ENCODE data around the gene SAMHD1. TPM values are rescaled to one million over a fixed set of nuclear protein-coding genes. Genes with fewer than 3 reads are reported as not detected.

SAMHD1 gene
- total and polyA plus RNA-seq, 2 of the 8 experiments (the other 6 are each of a cell fraction or from before 2014, with no cell fraction given) = 22.0 to 37.1 TPM

- CTCF ChIA-PET (ENCODE audit: partially characterized antibody) = interaction anchor here (0.6 to 2.8 kb wide), 4 partner anchors 9 to 97 kb away, joined by 3 to 15 read pairs (median 3); no protein-coding TSS in a partner anchor
- Histone ChIP-seq H3K9me3 (ENCODE audit: insufficient read depth in 2 of 2, low read depth in 1 of 2, low read length in 1 of 2) (no peaks in the 10 kb centered on the region), H2BK5ac (ENCODE audit: low read depth, low read length) (no peak overlapping the region), H2AK5ac (ENCODE audit: low read depth, low read length) (no peak overlapping the region), H3K79me2 (ENCODE audit: control insufficient read depth in 1 of 2, insufficient read depth in 2 of 2, low read length in 2 of 2) (no peaks in the 10 kb centered on the region), H2BK120ac (replicated peaks; ENCODE audit: low read depth, low read length) (no peak overlapping the region), H3K18ac (ENCODE audit: extremely low read depth, low read length) (no peak overlapping the region), H2AFZ (ENCODE audit: low read length) (no peak overlapping the region), H3K14ac (ENCODE audit: insufficient read length) (no peak overlapping the region), H3K27me3 (replicated peaks in 1 of 4; ENCODE audit: control insufficient read depth in 3 of 4, extremely low read depth in 1 of 4, insufficient read depth in 3 of 4, low read length in 3 of 4) (no peaks in the 10 kb centered on the region), H3K79me1 (ENCODE audit: low read depth, low read length) (no peaks in the 10 kb centered on the region), H4K20me1 (replicated peaks in 1 of 2; ENCODE audit: control insufficient read depth in 1 of 2, insufficient read depth in 2 of 2, low read length in 2 of 2) (no peaks in the 10 kb centered on the region), H3K4ac (replicated peaks; ENCODE audit: insufficient read length, low read depth, low read length) (no peak overlapping the region), H2BK15ac (ENCODE audit: low read length) (no peak overlapping the region), H4K5ac (ENCODE audit: insufficient read length, low read depth, low read length) (no peak overlapping the region), H3K36me3 (ENCODE audit: control insufficient read depth in 2 of 4, insufficient read depth in 4 of 4, low read length in 3 of 4) (peaks cover 4 to 49% (median 8%) of the 10 kb centered on the region in 4 experiments; a peak in 6 of 8 replicates), H4K8ac (ENCODE audit: extremely low read depth, insufficient read depth, low read length) (no peak overlapping the region), H2BK12ac (ENCODE audit: low read depth, low read length) (no peak overlapping the region), H3K9ac (replicated peaks in 1 of 4; ENCODE audit: extremely low read depth in 1 of 4, low read depth in 3 of 4, low read length in 3 of 4) (no peak overlapping the region), H3K27ac (ENCODE audit: low read depth, low read length) (no peak overlapping the region), H3K56ac (replicated peaks; ENCODE audit: insufficient read length, low read depth, low read length) (no peak overlapping the region), H4K91ac (replicated peaks; ENCODE audit: insufficient read length, low read length) (no peak overlapping the region), H3K4me1 (replicated peaks in 1 of 4; ENCODE audit: control insufficient read depth in 3 of 4, insufficient read depth in 4 of 4, low read length in 3 of 4) (no peaks in the 10 kb centered on the region), H3K23me2 (ENCODE audit: low read depth, low read length) (no peaks in the 10 kb centered on the region), H3K4me3 (ENCODE audit: extremely low read depth in 1 of 4, insufficient read depth in 2 of 4, low read depth in 3 of 4, low read length in 4 of 4) (no peak overlapping the region), H3K4me2 (ENCODE audit: insufficient read depth in 1 of 2, low read depth in 2 of 2, low read length in 2 of 2) (no peak overlapping the region), H3K23ac (ENCODE audit: insufficient read length) (no peak overlapping the region), H2BK20ac (ENCODE audit: low read length) (no peak overlapping the region)
- FAIRE-seq = no peak
- TF ChIP-seq JUND (IDR thresholded peaks at IDR 0.05; ENCODE audit: low read length) (no peak), KDM4A (IDR thresholded peaks at IDR 0.05; ENCODE audit: low read depth, low read length, severe bottlenecking) (no peak), BRCA1 (IDR thresholded peaks at IDR 0.05; ENCODE audit: low read depth, low read length) (no peak), POU5F1 (IDR thresholded peaks at IDR 0.05; ENCODE audit: low read depth, low read length) (no peak), ASH2L (IDR thresholded peaks at IDR 0.05; ENCODE audit: low read length) (no peak), CEBPB (IDR thresholded peaks at IDR 0.05; ENCODE audit: low read depth, low read length) (no peak), SIX5 (IDR thresholded peaks at IDR 0.05; ENCODE audit: low read depth, low read length) (no peak), SRF (IDR thresholded peaks at IDR 0.05; ENCODE audit: low read depth, low read length) (no peak), EZH2 (IDR thresholded peaks at IDR 0.05; ENCODE audit: low read depth, low read length, severe bottlenecking) (no peak), RAD21 (IDR thresholded peaks at IDR 0.05 in 1 of 2, conservative IDR thresholded peaks at IDR 0.05 in 1 of 2; ENCODE audit: low read depth in 2 of 2, low read length in 2 of 2) (no peak), EP300 (IDR thresholded peaks at IDR 0.05; ENCODE audit: borderline replicate concordance in 1 of 2, low read depth in 2 of 2, low read length in 2 of 2) (no peak)
- no peak for DNase-seq (ENCODE audit: low read depth in 1 of 2, low spot score in 2 of 2)
- POLR2A ChIA-PET (ENCODE audit: partially characterized antibody) = no interaction called here
- WGBS, 2 experiments (ENCODE audit: extremely low coverage in 1 of 2, insufficient coverage in 1 of 2, insufficient read length in 1 of 2, insufficient replicate concordance in 2 of 2, low coverage in 1 of 2, low lambda C conversion rate in 2 of 2, missing lambda C conversion rate in 1 of 2) = 90% methylated on average over 10 of the region's 11 CpGs; no CpG with 5 or more reads in 1 of the 2 experiments
Measured at GRCh38 chr20:36932476-36933426, 18.8 kb downstream of the SAMHD1 start.
